CMK (cell line): ENCODE data around the gene OXER1.

ENCODE experiments used
- DNase-seq: peaks from one replicate; pipeline ENCODE4 v3.0.0-alpha.2; 2010; ENCODE audit warnings: low read depth

Gene OXER1

DNA sequence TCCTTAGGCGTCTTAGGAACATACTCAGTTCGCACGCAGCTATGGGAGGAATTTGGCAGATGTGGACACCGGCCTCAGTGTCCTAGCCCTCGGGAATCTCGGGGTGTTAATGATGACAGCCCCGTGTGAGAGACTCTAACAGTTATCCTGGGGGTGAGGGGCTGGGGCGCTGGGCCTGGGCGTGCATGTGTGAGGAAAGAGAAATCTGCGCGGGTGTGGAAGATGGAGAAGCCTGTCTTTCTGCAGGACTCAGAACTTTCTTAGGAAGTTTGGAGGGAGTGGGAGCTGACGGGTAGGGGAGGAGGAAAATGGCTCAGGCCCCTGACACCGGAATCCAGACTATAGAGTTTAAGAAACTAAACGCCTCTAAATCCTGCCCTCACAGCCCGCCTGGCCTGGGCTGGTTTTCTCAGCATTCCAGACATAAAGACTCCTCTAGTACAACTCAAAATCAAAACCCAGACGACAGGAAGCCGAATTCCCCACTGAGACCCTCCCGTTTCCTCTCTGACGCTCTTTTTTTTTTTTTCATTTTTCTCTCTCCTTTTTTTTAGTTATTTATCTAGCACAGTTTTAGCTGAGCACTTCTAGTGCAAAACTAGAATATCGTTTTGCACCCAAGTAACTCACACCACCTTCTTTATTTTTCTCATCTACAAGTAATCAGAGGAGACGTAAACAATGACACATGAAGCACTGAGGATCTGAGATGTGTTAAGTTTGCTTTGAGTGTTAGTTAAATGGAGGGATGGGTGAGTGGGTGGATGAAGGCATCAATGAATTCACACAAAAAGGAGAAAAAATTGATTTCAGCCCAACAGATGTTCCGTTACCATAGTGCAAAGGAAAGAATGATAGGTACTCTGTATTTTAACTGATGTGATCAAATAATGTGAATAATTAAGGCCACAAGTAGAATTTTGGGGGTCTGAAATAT, 29.7 kb upstream of the OXER1 start:
- DNase-seq: no peak

DNA sequence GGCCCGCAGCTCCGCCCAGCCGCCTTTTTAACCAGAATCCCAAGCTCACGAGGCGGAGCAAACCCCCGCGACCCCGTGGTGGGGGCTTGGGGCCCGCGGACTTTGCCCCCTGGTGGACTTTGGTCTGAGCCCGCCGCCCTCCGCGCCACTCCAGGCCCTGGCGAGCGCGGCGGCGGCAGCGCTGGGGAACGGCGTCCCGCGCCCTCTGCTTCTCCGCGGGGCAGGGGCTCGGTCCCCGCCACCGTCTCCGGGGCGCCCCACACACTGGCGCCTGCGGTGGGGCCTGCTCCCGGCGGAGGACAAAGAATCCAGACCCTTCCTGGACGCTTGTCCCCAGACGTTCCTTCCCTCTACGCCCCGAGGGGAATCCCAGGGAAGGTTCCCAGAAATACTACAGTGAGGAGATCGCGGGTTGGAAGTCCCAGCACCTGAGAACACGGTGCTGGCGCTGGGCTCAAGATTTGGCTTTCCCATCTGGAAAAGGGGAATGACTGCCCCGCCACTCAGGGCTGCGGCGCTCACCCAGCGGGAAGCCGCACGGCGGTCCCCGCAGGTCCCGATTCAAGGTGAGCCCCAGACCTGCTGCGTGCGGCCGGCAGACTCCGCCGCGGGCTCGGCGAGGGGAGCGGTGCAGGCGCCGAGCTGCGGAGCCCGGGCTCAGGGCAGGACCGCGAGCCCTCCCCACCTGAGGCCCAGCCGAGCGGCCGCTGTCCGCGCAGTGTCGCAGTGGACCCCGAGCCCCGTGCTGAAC, 28.8 kb upstream of the OXER1 start, which contains the start of gene HAAO:
Gene HAAO (minus strand): TSS at position 1 of the 751 bp plus-strand sequence. CDS start 47 bp downstream, outside the sequence.
- no peak for DNase-seq

DNA sequence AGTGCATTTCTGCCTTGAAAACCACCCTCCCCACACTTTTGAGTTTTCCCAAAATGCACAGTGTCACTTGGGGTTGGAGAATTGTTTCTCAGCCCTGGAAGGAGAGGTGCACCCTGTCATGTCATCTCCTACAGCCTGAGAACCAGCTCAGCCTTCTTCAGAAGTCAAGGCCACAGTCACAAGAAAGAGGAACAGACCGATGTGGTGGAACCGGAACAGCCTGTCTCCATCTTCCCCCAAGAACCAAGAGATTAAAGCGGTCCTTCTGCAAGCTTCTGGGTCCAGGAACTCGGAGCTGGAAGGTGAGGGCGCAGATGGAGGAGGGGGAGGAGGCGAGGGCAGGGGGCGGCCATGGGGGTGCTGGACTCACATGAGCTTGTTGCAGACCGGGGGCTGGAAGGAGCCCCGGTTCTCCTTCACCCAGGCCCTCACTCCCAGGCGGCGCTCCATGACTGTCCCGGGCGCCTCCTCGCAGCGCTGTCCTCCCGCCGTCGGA, 28.2 kb upstream of the OXER1 start:
- no peak for DNase-seq

DNA sequence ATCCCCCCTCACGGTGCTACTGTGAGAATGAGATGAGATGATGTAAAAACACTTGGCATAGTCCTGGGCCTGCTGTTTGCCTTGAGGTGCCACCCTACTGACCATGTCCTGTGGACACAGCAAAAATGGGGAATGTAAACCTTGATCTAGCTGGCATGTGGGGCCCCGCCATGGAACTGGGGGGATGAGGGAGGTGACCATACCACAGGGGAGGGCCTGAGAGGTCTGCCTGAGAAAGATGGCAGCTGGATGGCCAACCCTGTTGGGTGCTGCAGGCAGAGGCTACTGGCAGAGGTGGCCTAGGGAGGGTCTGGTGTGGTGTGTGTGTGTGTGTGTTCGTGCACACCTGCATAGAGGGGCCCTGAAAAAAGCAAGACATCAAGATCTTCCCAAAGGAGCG, 27.7 kb upstream of the OXER1 start:
- DNase-seq: no peak

- no peak for DNase-seq
These were observed 25.8 kb upstream of the OXER1 start for GRCh38 chr2:42789751-42790150.

DNA sequence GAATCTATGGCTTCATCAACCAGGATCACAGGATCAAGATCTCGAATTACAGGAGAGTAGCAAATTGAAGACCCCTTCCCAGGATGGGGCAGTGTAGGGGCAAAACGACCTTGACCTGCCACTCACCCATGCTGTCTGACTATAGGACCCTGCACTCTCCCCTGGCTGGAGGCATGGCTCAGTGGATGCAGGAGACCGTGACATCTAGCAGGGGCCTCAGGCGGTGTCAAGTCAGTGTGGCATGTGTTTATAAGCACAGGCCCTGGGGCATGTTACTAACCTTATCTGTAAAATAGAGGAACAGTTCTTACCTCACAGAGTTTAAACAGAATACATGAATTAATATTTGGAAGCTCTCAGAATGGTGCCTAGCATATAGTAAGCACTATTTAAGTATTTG, 24.9 kb upstream of the OXER1 start:
- no peak for DNase-seq

- no peak for DNase-seq
These were observed 24.5 kb upstream of the OXER1 start for GRCh38 chr2:42788478-42788793.

DNA sequence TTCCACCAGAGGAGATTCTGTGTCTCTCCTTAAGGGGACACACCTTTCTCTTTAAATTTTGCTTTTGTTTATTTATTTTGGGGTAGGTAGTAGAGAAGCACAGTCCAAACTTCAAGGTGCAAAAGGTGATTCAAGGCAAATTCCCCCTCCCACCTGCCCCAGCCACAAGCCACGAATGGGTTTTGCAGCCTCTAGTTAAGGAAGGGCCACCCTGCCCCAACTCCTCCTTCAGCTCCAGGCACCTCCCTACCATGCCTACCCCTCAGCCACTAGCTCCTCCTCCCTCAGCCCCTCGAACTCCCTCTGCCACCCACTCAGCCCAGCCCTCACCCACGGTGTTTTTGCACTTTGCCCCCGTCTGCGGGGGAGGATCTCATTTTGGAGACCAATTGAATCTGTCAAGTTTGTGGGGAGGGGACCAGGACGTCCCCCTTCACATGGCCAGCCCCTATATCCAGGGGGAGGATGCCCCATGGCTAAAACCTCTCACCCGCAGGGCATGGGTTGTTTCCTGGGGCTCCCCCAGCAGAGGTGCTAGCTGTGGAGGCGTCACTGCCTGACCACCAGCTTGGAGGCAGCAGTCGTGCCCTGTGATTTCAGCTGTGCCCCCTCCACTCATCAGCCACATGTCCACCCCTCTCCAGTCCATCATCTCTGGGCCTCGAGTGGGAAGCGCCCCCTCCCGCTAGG, 24.0 kb upstream of the OXER1 start:
- no peak for DNase-seq

DNA sequence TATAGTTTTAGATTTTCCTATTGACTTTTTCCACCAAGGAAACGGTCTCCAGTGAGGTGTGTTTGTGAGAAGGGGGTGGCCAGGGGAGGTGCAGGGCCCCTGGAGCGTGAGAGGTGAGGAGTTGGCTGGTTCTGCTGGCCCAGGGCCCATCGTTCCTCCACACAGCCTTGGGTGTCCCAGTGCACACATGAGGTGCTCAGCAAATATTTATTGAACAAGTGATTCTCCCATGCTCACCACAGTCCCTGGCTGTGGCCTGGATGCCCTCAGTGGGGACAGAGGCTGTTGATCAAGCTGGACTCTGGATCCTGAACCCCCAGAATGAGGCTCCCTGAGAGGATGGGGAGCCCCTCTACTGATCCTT, 23.5 kb upstream of the OXER1 start:
- DNase-seq: no peak

DNA sequence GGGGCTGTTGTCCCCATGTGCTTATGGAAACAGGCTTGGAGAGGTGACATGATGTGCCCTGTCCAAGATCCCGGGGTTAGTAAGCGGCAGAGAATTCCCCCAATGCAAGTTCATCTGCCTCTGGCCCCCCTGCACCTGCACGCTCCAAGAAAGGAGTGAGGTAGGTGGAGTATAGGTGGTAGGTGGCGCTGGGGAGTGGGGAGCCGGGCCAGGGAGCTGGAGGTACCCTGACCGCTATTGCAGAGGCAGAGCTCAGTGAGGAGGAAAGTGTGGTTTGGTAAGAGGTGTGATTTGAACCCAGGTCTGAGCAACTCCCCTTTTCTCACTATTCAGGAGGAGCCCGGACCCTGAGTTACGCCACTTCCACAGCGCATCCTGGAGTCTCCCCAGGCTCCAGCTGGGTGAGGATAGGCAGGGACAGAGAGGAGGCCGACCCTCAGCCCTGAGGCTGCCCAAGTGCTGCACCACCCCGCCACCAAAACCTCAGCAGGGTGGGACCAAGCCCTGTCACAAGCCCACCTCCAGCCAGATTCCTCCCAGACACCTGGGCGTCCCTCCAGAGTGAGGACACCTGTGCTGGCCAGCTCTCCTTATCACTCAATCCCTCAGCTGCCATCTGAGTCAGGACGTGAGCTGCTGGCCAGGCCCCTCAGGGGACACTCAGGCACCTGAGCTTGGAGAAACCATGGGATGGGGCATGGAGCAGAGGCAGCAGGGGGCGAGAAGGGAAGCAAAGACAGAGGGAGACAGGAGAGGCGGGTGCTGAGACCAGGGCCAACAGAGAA, 22.8 kb upstream of the OXER1 start:
- DNase-seq: no peak

DNA sequence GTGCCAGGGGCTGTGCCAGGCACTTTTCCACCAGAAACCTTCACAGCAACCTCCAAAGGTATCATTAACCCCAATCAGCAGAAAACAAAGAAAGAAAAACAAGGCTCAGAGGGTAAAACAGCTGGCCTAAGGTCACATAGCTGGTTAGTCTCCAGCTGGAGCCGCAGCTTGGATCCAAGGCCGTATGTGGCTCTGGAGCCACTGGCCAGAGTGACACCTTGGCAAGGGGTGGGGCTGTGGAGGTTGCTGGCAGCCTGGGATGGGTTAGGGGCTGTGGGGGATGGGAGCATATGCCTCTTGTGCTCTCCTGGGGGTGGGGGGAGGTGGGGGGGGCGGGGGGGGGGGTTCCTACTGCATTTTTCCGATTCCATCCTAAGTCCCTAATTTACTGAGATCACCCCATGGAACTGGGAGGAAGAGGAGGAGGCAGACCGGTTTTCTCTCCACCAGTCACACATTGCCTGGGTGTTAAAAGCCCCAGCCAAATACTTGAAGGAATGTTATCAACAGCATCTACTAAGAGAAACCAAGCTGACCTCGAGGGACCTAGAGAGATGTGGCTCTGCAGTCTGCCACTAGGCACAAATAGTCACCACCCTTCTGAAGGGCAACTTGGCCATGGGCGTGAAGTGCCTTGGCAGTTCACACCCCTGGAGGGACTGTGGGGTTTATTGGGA, 20.4 kb upstream of the OXER1 start:
- DNase-seq: no peak

GRCh38 chr2:42783511-42783910, 19.6 kb upstream of the OXER1 start:
- no peak for DNase-seq

DNA sequence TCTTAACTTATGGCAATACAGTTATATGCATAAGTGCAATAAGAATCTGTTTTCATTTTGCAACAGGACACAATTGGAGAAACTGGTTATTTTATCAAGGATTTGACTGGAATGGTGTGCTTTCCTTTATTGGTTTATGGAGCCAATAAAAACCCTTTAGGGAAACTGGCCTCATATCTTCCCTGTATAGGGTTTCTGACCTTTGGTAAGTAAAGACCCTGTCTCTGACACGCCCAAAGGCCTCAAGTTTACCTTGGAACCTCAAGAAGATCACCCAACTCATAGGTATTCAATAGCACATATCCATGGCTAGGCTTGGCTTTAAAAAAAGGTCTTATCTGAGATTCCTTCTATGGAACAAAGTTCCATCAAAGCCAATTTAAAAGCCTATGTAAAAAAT, 17.2 kb upstream of the OXER1 start:
- DNase-seq: no peak

DNA sequence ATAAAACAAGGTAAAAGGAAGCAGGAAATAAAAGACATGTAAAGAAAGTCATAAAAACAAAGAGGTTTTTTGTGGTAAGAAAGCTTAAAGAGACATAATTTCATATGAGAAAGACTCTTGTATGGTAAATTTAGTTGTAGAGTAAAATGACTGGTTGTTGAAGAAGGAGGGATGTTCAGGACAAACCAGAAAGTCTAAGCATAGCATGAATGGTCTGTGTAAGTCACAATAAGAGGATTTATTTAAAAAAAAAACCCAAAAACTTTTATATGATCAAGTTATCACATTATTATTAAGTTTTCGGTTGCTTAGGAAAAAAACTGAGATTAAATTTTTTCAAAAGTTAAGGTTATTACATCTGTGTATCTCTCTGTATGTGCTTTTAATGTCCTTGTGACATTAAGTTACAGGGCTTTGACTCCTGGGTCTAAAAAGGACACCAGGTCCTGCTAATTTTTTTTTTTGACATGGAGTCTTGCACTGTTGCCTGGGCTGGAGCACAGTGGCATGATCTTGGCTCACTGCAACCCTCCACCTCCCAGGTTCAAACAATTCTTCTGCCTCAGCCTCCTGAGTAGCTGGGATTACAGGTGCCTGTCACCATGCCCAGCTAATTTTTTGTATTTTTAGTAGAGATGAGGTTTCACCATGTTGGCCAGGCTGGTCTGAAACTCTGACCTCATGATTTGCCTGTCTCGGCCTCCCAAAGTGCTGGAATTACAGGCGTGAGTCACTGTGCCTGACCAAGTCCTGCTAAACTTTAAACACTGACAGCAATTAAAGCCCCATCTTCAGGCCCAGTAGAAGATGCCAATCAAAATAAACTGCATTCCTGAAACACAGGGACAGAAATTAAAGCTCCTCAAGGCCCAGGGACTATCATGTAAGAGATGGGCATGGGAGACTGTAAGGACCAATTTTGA, 14.2 kb upstream of the OXER1 start:
- DNase-seq: no peak

GRCh38 chr2:42775810-42776209, 11.9 kb upstream of the OXER1 start:
- no peak for DNase-seq

DNA sequence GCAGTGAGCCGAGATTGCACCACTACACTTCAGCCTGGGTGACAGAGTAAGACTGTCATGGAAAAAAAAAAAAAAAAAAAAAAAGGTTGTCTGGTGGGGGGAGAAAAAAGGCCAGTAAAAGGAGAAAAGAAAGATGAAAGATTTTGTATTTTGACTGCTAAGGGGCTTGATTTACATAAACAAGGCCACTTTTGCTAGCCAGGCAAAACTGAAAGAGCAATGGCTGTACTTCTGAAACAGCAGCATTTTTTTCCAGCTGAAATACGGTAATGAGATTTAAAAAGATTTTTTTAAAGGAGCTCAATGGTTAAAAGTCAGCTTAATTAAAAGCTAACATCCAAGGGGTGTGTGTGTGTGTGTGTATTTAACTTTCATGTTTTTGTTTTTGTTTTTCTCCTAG, 11.3 kb upstream of the OXER1 start:
- no peak for DNase-seq

GRCh38 chr2:42771546-42772153, 7.7 kb upstream of the OXER1 start:
- DNase-seq: no peak

DNA sequence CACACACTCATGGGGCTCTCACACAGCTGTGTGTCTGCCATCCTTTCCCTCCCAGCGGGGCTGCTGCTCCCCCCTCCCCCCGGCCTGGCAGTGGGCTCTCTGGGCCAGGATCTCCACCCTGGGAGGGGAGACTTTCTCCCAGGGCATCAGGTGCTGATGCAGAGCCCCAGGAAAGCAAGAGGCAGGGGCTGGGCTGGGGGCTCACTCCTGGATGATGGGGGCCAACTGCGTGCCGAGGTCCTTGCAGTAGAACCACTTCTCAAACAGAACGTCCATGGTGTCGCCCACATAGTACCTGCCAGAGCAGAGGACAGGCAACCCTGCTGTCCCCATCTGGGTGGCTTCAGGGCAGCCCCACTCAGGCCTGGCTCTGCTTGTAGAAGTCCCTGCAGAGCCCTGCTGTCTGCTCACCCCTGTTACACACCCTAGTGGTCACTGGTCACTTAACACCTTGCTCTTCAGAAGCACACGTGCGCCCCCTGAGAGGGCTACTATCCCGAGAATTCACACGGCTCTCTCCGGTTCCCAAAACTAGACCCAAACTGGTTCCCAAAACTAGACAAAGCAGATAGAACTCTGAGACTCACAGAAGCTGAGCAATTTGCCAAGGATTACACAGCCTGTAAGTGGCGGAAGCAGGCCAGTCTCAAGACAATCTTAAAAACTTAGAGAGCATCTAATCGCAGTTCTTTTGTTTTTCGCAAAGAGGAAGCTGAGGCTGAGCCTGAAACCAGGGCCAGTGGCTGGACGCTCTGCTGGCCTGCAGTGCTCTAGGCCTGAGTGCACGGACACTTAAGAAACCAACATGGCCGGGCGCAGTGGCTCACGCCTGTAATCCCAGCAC, 6.6 kb upstream of the OXER1 start:
- peak; percentile 65 for DNase-seq
